ENCODE data around the gene FBLN5. TPM values are rescaled to one million over a fixed set of nuclear protein-coding genes. Genes with fewer than 3 reads are reported as not detected.
"Not testable (repeated sequence)": the region's sequence is repeated elsewhere in the genome, so short reads cannot be mapped to it uniquely, and the experiment has no call there.

The FBLN5 gene
- polyA plus RNA-seq, 4 donors, result 134 to 196 (median 165) TPM

DNA sequence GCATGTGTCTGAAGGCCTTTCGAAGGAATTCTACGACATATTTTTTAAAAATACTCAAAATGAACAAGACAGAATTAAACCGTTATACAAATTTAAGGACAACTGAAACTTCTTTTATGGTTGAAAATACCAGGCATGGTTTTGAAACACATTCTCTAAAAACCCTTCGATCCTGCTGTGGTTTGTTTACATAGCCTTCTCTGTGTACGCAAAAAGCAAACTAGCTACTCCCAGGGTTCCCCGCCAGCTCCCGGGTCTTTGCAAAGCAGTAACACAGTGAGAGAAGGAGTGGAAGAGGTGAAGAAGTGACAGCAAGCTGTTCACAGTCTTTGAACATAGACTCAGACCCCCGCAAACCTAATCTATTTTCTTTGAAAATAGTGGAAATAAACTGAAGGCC, 77.9 kb downstream of the FBLN5 start:
- no peak for DNase-seq (ENCODE audit: low read depth in 4 of 4, low spot score in 3 of 4)

DNA sequence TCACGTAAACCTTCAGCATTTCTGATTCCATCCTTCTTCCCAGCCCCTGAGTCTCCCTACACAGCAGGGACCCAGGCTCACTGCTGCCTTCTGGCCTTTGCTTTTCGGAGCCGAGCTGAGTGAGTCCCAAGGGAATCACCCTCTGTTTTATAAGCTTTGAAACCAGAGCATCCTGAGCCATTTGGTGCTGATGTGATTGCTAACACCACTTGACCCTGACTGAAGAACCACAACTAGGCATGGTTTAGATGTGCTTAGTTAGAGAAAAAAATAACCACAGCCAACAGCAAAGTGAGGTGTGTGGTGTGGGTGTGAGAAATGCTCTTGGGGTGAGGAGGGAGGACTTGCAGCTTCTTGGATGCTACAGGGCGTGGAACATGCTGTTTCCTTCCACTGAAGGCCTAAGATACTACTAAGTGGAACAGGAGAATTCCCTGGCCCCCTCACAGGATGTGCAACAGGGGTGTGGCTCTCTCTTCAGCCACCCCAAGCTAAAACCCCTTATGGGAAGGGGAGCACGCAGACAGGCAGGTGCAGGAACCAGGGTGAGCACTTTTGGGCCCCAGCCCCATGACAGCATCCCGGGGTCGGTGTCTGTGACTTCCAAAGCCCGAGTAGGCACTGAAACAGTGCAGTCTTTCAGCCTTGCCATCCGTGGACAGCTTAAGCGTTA, 80.0 kb downstream of the FBLN5 start, which contains the start of gene TC2N:
TSS of gene TC2N (minus strand) at position 221 of the 673 bp plus-strand sequence. CDS start 53,767 bp downstream, outside the sequence.
- DNase-seq (ENCODE audit: low read depth in 4 of 4, low spot score in 3 of 4), result no peak

DNA sequence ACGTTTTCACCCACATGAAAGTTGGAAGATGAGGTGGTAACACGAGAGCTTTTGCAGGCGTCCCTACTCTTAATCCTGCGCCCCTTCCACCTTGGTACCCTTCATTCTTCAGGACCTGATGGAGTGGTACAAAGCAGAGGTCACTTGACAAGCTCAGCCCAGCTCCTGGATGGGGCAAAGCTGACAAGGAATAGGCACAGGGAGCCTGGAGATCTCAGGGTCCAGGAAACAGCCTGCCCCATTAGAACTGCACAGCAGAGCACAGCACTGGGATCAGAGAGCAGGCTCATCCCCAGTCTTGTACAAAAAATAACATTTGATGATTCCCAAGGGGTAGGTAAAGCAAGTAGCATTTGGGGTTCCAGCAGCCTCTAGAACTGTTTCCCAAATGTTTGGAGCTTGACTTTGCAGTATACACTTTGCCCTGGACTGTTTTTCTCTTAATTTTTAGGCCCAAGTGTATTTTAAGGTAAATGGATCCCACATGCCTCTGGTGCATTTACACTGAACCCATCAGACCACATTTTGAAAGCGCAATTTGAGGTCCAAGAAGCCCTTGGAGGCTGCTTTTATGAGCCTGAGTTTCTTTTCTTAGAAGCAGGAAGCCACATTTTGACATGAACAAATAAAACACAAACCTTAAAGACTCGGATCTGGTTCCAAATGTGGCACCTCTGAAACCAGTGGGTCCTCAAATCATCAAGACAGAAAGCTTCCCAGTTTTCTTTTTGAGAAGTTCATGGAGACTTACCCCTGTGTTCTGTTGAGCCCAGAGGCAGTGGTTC, 80.8 kb downstream of the FBLN5 start:
- DNase-seq (ENCODE audit: low read depth in 4 of 4, low spot score in 3 of 4), result no peak

DNA sequence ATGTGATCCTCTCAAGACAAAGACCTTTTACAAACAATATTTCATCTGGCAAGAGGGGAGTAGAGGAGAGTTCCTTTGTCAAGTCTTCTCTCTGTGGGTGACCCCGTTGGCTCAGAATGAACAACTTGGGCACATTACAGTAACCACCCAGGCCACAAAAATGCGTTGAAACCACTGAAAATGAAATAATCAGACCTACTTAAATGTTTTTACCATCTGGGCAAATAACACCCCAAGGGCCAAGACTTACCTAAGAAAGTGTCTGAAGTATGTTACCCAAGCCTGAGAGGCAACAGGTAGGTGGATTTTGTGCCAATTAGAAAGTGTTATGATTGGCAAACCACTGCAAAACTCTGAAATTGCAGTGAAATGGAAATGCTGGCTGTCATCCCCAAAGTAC, 81.4 kb downstream of the FBLN5 start:
- DNase-seq (ENCODE audit: low read depth in 4 of 4, low spot score in 3 of 4), result no peak

DNA sequence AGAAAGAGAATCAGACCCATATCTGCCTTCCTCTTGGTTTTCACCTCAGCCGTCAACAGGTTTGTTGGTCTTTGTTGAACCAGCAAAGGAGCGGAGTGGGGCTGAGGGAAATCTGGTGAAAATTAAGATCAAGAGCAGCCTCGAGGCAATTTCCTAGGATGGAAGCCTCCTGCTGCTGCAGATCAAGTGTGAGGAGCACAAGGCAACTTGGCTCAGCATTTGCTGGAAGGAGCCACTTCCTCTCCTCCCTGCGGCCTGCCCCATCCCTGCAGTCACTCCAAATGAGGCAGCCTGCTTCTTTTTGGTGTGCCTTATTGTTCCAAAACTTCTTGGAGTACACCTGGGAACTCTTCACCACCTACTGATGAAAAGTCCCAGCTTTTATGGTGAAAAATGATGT, 85.1 kb downstream of the FBLN5 start:
- DNase-seq (ENCODE audit: low read depth in 4 of 4, low spot score in 3 of 4), result no peak

DNA sequence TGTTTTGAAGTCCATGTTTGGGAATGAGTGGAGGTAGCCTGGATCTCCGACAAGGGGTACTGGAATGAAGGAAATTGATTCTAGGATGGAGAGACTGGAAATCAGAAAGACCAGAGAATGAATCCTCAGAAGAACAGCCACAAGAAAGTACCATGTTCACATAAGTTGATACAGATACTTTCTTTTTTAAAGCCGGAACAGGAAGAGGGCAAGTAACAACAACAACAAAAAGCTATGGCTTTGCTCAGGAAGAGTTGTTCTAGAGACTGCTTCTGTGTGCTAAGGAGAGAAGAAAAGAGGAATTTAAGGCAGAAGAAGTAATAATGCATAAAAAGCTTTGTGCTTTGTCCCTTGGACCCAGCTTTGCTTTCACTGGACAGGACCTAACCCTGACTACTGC, 86.4 kb downstream of the FBLN5 start:
- no peak for DNase-seq (ENCODE audit: low read depth in 4 of 4, low spot score in 3 of 4)

DNA sequence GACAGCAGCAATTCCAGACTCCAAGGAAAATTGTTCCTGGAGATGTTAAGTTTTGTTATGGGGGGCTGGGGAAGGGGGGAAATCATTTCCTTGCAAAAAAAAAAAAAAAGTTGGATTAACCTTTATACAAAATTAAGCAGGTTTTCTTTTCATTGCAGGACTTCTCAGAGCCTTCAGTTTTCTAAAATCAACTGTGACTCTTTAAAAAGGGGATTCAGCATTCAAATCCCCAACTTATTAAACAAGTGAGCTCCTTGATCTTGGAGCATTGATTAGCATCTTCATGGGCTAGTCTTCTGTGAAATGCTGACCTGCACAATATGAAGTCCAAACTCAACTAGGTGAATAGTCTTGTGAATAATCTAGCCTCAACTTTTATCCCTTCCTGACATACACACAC, 87.3 kb downstream of the FBLN5 start:
- DNase-seq (ENCODE audit: low read depth in 4 of 4, low spot score in 3 of 4), result no peak

DNA sequence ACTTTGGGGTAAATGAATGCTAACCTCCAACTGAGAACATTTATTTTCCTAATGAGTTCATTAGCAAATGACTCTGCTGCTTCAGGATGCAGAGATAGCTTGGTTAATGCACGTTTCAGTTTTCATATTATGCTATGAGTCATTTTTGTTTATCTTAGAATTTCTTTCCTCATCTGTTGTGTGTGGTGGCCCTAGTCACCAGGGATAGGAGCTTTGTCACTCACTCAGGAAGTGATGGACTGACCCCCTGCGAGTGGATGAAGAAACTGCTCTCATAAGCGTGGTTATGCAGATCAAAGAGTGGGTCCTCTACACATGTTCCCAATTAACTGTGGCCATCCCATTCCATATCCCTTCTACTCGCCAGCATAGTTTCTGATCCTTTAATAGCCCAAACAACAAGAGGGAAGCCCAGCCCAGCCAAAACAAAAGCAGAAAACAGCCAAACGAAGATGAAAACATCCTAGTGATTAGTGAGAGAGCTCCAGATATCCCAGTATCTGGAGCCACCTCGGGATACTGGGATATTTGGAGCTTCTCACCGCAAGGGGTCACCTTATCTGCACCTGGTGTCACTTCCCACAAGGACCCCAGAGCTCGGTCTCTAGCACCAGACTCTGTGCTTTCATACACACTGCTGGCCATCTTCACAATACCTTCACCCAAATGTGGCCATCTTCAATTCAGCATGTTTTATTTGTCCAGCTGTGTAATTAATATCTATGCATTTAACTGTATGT, 88.8 kb downstream of the FBLN5 start:
- DNase-seq (ENCODE audit: low read depth in 4 of 4, low spot score in 3 of 4), result no peak

DNA sequence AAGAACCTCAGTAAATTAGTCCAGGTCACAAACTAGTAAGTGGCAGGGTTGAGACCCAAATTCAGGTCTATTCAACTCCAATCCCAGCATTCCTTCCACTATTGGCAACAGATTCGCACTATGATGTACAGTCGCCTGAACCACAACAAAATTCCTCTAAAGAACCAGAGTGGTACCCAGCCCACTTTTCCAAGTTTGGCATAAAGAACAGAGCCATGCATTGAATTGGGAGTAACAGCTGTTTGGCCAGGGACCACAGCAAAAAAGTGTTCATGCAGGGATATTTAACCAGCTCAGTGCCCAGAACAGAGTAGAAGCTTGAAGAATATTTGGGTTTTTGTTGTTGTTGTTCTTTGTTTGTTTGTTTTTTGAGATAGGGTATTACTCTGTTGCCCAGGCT, 89.9 kb downstream of the FBLN5 start:
- DNase-seq (ENCODE audit: low read depth in 4 of 4, low spot score in 3 of 4), result no peak

DNA sequence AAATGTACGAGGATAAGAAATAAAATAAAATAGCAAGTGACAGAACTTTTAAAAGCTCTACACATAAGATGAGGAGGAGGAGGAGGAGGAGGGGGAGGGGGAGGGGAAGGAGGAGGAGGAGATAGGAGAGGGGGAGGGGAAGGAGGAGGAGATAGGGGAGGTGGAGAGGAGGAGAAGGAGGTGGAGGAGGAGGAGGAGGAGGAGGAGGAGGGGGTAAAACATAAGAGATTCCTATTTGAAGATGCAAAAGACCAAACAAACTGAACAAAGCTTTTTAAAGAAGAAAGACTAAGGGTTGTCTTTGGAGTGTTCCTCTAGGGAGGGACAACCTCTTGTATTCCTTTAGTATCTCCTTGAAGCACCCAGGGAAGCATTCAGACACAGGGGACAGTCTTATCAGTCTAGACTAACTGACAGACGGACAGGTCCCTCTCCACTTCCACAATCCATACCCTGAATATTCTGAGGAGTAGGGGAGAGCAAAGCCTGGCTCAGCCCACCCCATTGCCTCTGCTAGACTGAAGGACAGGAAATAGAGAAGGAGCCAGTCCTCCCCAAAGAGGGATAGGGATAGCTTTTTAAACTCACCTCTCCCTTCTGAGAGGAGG, 93.1 kb downstream of the FBLN5 start:
- no peak for DNase-seq (ENCODE audit: low read depth in 4 of 4, low spot score in 3 of 4)

DNA sequence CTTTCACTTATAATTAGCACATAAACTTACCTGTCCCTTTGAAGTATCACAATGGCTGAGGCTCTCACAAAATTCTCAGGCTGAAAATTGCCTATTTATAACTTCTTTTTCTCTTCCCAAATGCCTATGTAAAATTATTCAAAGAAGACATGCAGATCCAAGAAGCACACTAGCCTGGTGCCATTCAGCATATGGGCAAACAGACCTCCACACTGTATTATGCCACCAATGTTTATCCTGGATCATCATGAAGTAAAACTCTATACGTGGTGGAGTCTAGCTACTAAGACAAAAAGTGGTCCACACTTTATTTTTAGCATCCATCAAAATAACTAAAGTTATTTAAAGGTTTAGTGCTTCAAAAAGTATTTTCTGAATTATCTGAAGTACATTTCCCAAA, 95.9 kb downstream of the FBLN5 start:
- DNase-seq (ENCODE audit: low read depth in 4 of 4, low spot score in 3 of 4), result no peak

DNA sequence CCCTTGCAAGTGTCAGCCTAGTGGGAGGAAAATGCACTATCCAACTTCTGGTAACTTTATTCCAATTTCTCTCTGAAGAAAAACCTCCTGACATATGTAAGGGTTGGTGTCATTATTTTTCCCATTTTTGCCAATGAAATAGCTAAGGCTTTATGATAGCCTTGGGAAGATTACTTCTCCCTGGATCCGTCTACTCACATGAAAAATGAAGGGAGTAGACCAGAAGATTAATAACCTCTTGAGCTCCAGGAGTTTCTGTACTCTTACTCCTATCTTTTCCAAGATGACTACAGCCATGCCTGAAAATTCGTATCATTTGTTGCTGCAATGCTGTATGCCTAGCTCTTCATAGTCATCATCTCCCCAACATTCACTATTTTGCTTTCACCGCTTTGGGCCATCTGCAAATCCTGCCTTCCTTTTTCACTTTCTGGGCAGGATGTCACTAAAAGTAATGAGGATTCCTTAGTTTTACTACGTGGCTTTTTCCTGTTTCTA, 98.9 kb downstream of the FBLN5 start:
- DNase-seq (ENCODE audit: low read depth in 4 of 4, low spot score in 3 of 4), result no peak

DNA sequence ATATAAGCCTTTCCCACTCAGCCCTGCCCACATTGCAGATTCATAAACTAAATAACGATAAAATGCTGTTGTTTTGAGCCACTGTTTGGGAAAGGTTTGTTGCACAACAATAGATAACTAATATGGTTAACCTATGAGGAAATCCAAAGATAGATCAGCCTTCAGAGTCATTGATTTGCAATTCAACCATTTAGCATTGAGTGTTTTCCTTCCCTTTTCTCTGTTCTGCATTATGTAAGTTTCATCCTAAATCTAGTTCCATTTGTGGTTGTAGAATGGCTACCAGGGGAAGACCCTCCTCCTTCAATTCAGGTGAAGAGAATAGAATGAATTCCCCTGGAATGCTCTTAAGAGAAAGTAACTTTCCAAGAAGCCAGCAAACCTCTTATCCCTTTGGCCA, 99.8 kb downstream of the FBLN5 start:
- no peak for DNase-seq (ENCODE audit: low read depth in 4 of 4, low spot score in 3 of 4)

DNA sequence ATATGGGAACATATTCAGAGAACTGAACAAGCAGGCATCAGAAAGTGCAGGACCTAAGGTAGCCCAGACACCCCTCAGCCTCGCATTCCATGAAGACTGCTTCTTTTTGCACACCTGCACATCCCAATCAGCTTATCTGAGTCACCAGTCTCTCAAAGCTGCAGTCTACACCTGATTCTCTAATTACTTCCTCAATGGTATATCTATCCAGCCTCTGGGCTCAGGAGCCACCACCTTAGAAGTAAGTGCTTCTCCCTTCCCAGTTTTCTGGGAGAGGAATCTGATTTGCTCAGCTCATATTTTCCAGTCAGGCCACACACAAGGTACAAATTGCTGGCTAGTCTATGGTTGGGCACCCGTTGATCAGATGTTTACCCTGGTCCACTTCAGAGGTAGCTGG, 101.8 kb downstream of the FBLN5 start:
- DNase-seq (ENCODE audit: low read depth in 4 of 4, low spot score in 3 of 4), result no peak

DNA sequence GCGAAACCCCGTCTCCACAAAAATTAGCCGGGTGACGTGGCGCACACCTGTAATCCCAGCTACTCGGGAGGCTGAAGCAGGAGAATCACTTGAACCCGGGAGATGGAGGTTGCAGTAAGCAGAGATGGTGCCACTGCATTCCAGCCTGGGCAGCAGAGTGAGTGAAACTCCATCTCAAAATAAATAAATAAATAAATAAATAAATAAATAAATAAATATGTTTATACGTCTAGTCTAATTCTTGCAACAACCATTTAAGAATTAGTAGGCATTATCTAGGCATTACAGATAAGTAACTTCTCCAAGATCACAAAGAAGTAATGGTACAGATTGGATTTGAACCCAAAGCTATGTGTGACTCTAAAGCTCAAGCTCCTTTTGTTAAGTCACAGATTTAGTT, 102.4 kb downstream of the FBLN5 start:
- DNase-seq (ENCODE audit: low read depth in 4 of 4, low spot score in 3 of 4), result not testable (repeated sequence)

DNA sequence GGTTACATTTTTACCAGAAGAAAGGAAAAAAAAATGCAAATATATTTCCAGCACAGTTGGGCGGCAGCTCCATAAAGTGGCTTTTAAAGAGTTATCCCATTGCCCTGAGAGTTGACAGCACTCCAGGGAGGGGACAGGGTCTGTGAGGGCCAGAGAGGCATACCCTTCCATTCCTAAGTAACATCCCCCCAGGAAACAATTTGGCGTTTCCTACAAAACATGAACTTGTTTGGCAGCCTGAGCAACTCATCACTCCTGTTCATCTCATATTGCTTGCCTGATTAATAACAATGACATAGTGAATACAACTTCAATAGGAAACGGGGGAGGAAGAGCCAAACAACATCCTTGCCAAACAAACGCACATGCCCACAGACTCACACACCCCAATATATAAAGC, 103.5 kb downstream of the FBLN5 start:
- DNase-seq (ENCODE audit: low read depth in 4 of 4, low spot score in 3 of 4), result no peak

DNA sequence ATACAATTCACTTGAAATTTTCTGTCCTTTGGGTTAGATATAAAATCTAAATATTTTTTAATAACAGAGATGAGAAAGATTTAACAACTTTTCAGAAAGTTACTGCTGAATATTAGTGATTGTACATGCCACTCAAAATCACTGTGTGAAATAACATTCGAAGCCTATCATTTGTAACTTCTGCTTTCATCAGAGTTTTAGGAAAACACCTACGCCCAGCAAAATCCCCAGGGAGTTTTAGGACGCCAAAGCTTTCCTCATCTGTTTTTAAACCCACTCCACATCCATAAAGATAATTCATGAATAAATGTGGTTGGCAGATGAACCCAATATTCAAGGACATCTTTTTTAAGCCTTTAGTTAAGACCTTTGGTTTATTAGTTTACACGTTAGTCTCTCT, 104.1 kb downstream of the FBLN5 start:
- no peak for DNase-seq (ENCODE audit: low read depth in 4 of 4, low spot score in 3 of 4)

DNA sequence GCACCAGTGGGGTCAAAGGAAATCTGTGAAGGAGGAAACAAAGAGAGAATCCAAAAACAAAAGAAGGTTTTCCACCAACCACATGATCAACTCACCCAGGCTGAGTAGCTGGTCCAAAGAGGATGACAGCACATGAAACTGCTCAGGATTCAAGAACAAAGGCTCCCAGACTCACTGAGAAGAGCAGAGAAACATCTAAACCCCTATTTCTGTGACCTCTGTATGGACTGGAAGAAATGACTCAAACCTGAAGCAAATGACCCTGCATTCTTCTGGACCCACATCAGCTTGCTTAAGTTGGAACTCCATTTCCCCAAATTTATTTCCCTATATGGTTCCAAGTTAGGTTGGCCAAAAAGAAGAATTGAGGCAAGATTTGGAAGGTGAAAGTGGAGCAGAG, 106.4 kb downstream of the FBLN5 start:
- no peak for DNase-seq (ENCODE audit: low read depth in 4 of 4, low spot score in 3 of 4)

DNA sequence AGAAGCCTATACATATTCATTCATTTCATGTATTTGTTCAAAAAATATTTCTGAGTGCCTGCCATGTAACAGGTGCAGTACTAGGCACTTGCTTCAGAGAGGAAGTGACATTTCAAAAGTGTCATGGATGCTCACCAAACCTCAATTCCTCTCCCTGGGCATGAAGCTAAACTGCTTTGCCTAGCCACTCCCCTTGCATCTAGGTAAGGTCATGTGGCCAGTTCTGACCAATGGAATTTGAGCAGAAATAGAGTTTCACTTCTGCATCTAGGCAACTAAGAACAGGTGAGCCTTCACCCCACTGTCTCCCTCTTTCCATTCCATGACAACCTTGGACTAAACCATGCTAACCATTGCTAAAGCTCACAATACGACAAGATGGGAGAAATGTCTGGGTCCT, 107.7 kb downstream of the FBLN5 start:
- no peak for DNase-seq (ENCODE audit: low read depth in 4 of 4, low spot score in 3 of 4)

DNA sequence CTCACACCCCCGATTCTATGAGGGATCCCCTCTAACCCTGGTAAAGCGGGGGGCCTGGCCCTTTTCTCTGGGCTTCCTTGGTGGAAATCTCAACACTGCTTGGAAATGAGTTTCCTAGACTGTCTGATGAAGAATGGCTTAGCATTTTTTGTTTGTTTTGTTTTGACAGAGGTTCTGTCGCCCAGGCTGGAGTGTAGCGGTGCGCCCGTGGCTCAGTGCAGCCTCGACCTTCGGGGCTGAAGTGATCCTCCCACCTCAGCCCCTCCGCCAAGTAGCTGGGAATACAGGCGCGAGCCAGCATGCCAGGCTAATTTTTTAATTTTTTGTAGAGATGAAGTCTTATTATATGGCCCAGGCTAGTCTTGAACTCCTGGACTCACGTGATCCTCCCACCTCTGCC, 110.4 kb downstream of the FBLN5 start:
- DNase-seq (ENCODE audit: low read depth in 4 of 4, low spot score in 3 of 4), result no peak
